ENCODE results near the gene RANBP17.

The RANBP17 gene

GRCh38 chr5:171246231-171246630 is 384.4 kb downstream of the RANBP17 start:
- no peaks in the 10 kb centered on the region for H3F3A ChIP-seq (ENCODE audit: insufficient read depth, low read length)
- H4K20me1 ChIP-seq (ENCODE audit: insufficient read depth, low read length), result no peaks in the 10 kb centered on the region
- H3K4me3 ChIP-seq (ENCODE audit: low read length), result no peak overlapping the region
- no peak for DNase-seq
- no peak overlapping the region for H3K4me2 ChIP-seq (ENCODE audit: low read depth, low read length)
- no peaks in the 10 kb centered on the region for H3K79me2 ChIP-seq (ENCODE audit: low read length)
- H3K27ac ChIP-seq (ENCODE audit: low read length), result no peak overlapping the region
- H3K27me3 ChIP-seq (replicated peaks; ENCODE audit: insufficient read depth, low read length), result no peaks in the 10 kb centered on the region
- TF ChIP-seq, protein P1, sequence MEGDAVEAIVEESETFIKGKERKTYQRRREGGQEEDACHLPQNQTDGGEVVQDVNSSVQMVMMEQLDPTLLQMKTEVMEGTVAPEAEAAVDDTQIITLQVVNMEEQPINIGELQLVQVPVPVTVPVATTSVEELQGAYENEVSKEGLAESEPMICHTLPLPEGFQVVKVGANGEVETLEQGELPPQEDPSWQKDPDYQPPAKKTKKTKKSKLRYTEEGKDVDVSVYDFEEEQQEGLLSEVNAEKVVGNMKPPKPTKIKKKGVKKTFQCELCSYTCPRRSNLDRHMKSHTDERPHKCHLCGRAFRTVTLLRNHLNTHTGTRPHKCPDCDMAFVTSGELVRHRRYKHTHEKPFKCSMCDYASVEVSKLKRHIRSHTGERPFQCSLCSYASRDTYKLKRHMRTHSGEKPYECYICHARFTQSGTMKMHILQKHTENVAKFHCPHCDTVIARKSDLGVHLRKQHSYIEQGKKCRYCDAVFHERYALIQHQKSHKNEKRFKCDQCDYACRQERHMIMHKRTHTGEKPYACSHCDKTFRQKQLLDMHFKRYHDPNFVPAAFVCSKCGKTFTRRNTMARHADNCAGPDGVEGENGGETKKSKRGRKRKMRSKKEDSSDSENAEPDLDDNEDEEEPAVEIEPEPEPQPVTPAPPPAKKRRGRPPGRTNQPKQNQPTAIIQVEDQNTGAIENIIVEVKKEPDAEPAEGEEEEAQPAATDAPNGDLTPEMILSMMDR (IDR thresholded peaks at IDR 0.05; ENCODE audit: low read length), result no peak
- TF ChIP-seq EZH2phosphoT487 (IDR thresholded peaks at IDR 0.05; ENCODE audit: low read length), result no peak
- H3K36me3 ChIP-seq (replicated peaks; ENCODE audit: insufficient read depth, low read length), result no peaks in the 10 kb centered on the region
- no peaks in the 10 kb centered on the region for H3K9me3 ChIP-seq (replicated peaks; ENCODE audit: insufficient read depth, low read length)
- no peaks in the 10 kb centered on the region for H3K4me1 ChIP-seq (ENCODE audit: low read length)
- H2AFZ ChIP-seq (ENCODE audit: low read length), result no peak overlapping the region
- H3K9me2 ChIP-seq (replicated peaks; ENCODE audit: insufficient read depth, low read length), result no peaks in the 10 kb centered on the region
- no peak overlapping the region for H3K9ac ChIP-seq (ENCODE audit: low read length)

DNA sequence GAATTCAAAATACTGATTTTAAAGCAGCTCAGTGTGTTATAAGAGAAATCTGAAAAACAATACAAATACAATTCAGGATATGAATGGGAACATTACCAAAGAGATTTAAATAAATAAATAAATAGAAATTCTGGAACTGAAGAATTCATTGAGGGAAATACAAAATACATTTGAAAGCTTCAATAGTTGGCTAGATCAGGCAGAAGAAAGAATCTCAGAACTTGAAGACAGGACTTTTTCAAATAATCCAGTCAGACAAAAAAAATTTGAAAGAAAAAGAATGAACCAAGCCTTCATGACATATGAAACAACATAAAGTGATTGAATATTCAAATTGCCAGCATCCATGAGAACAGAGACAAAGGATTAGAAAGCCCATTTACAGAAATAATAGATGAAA is 387.6 kb downstream of the RANBP17 start:
- Histone ChIP-seq H3K4me3 (ENCODE audit: low read length) (no peak overlapping the region), H3K27ac (ENCODE audit: low read length) (no peak overlapping the region), H3K4me1 (ENCODE audit: low read length) (no peaks in the 10 kb centered on the region), H3K79me2 (ENCODE audit: low read length) (no peaks in the 10 kb centered on the region), H3K9me2 (replicated peaks; ENCODE audit: insufficient read depth, low read length) (no peaks in the 10 kb centered on the region), H3K9me3 (replicated peaks; ENCODE audit: insufficient read depth, low read length) (no peaks in the 10 kb centered on the region), H3K9ac (ENCODE audit: low read length) (no peak overlapping the region), H3K4me2 (ENCODE audit: low read depth, low read length) (no peak overlapping the region), H3K27me3 (replicated peaks; ENCODE audit: insufficient read depth, low read length) (no peaks in the 10 kb centered on the region), H2AFZ (ENCODE audit: low read length) (no peak overlapping the region), H4K20me1 (ENCODE audit: insufficient read depth, low read length) (no peaks in the 10 kb centered on the region), H3K36me3 (replicated peaks; ENCODE audit: insufficient read depth, low read length) (no peaks in the 10 kb centered on the region), H3F3A (ENCODE audit: insufficient read depth, low read length) (no peaks in the 10 kb centered on the region)
- TF ChIP-seq, protein P1 (IDR thresholded peaks at IDR 0.05; ENCODE audit: low read length), result no peak
- TF ChIP-seq EZH2phosphoT487 (IDR thresholded peaks at IDR 0.05; ENCODE audit: low read length) (no peak), EZH2 (optimal IDR thresholded peaks at IDR 0.05; ENCODE audit: low read depth, low read length) (no peak)
- DNase-seq, result no peak

DNA sequence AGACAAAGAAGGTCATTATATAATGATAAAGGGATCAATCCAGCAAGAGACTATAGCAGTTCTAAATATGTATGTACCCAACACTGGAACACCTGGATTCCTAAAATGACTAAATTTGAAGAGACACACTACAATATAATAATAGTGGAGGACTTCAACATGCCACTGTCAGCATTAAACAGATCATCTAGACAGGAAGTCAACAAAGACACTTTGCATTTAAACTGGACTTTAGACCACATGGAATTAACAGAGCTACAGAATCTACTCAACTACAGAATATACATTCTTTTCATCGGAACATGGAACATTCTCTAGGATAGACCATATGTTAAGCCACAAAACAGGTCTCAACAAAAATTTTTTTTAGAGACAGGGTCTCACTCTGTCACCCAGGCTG is 388.9 kb downstream of the RANBP17 start:
- Histone ChIP-seq H3K4me3 (ENCODE audit: low read length) (no peak overlapping the region), H3K4me2 (ENCODE audit: low read depth, low read length) (no peak overlapping the region), H4K20me1 (ENCODE audit: insufficient read depth, low read length) (no peaks in the 10 kb centered on the region), H3K9me2 (replicated peaks; ENCODE audit: insufficient read depth, low read length) (no peaks in the 10 kb centered on the region), H3K27ac (ENCODE audit: low read length) (no peak overlapping the region), H3K4me1 (ENCODE audit: low read length) (no peaks in the 10 kb centered on the region), H3F3A (ENCODE audit: insufficient read depth, low read length) (no peaks in the 10 kb centered on the region), H3K9ac (ENCODE audit: low read length) (no peak overlapping the region), H3K9me3 (replicated peaks; ENCODE audit: insufficient read depth, low read length) (no peaks in the 10 kb centered on the region), H3K27me3 (replicated peaks; ENCODE audit: insufficient read depth, low read length) (no peaks in the 10 kb centered on the region), H3K36me3 (replicated peaks; ENCODE audit: insufficient read depth, low read length) (no peaks in the 10 kb centered on the region), H2AFZ (ENCODE audit: low read length) (no peak overlapping the region), H3K79me2 (ENCODE audit: low read length) (no peaks in the 10 kb centered on the region)
- TF ChIP-seq EZH2 (optimal IDR thresholded peaks at IDR 0.05; ENCODE audit: low read depth, low read length) (no peak), EZH2phosphoT487 (IDR thresholded peaks at IDR 0.05; ENCODE audit: low read length) (no peak)
- TF ChIP-seq, protein P1 (IDR thresholded peaks at IDR 0.05; ENCODE audit: low read length), result no peak
- no peak for DNase-seq

All from MM.1S (cell line).